Fibroblast of skin of left quadriceps (primary cell): Measurements from ENCODE around the gene TMPRSS15.
"Not testable (repeated sequence)": the region's sequence is repeated elsewhere in the genome, so short reads cannot be mapped to it uniquely, and the experiment has no call there.

ENCODE experiments used
- DNase-seq, 2 experiments: peaks; one replicate each; pipeline ENCODE4 v3.0.0-alpha.2; 2013; ENCODE audit warnings: low read depth in 2 of 2

Gene TMPRSS15

DNA sequence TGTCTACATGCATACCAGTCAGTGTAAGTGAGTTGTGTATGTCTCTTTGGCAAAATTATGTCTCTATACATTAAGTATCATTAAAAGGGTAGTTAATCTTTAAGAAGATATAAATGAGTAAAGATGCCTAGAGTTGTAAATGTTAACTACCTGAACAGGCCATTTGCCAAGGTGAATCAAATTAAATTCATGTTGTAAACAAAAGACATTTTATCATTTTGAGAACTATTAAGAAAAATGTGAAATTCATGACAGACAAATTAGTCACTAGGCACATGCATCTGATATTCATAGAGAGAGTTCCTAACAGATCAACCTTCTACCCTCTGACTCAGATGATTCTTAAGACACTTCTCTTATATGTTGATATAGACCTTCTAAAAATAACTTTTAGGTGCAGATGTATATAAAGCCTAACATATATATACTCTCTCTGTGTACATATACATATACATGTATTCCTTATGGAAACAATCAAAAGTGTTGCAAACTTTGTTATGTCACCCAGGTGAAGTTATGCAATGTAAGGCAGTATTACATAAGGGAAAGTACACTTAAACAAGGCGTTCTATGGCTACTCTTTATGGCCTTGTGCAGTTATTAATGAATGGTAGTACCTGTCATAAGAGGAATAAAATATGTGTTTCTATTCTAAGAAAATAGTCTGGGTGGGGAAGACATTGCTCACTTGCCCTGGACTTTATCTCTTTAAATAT is at the start of gene TMPRSS15:
Gene TMPRSS15, minus strand, starts transcription at position 51 of the 716 bp plus-strand sequence. CDS start 163 bp downstream, outside the sequence.
- DNase-seq, result no peak

DNA sequence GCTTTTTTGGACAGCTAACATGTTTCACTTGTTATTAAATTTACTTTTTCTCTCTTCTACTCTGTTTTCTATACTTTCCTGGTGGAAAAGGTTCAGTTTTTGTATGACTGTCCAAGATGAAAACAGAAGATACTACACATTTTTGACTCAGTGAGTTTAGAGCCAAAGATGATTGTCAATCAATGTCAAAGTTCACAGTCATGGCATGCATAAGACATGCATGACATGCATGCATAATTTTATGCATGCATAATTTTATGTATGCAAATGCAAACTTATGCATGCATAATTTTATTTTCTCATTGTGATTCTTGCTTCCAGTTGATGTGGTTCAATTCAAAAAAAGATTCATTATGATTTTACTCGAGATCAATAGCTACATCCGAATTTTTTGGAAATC is 48.1 kb upstream of the TMPRSS15 start:
- no peak for DNase-seq

DNA sequence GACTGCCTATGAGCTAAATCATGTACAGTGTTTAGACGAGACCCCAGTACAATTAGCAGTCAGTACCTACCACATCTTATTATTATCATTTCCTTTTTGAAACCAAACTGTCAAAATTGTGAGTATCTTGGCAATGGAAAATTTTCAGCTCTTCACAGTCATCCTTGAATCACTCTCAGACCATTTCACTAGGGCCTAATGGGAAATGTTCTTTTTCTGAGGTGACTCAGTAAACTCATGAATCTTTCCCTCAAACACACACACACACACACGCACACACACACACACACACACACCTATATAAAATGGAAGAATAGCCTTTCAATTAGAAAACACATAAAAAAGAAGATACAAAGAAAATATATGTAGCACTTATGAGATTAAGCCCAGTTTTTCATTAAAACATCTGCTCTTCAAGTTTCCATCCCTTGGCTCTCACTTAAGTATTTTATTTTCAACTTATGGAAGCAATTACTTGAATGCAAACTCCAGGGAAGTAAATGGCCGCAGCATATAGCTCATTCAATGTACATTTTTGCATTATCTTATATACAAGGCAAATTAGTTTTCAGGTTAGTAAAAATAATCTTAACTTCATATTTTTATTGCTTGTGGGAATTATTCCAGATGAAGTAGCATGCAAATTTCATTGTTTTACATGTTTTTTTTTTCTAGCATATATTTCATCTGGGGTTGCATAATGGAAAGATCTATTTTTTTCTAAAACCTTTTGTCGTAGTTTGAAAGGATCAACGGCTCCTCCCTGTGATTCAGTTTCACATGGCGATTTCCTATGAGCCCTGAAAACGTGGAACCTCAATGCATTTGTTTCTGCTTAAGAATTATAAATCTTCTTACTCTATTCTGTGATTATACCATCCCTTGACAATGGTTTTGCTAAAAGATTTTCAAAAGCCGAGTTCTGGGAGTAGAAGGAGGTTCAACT is 46.3 kb upstream of the TMPRSS15 start:
- peak; percentile 43 to 52 for DNase-seq

DNA sequence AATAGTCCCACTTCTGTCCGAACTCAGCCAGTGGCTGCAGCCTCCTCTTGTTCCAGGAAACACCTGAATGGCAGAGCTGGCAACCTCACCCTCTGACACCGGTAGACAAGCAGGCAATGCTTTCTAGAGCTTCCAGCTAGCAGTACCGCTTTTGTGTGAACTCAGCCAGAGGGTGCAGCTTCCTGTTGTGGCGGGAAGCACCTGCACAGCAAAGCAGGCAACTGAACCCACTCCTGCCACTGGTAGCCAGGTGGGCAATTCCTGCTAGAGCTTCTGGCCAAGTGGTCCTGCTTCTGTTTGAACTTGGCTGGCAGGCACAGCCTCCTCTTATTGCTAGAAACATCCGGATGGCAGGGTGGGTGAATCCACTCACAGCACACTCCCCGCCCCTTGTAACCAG is 40.1 kb upstream of the TMPRSS15 start:
- no peak for DNase-seq

DNA sequence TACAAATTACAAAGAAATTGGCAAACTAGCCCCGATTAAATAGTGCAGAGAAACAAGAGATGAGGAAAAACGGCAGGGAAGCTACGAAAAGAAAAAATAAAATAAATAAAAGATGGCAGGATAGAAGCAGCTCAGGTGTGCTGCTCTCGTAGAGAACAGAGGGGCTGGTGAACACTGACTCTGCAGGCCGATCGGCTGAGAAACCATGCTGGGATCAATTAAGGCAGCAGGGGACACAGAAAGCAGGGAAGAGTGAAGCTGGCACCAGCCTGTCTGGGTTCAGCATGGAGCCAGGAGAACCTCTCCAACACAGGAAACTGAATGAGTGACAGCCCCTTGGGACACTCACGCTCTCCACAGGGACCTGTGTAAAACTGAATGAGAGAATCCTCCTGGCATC is 39.5 kb upstream of the TMPRSS15 start:
- DNase-seq, result no peak

DNA sequence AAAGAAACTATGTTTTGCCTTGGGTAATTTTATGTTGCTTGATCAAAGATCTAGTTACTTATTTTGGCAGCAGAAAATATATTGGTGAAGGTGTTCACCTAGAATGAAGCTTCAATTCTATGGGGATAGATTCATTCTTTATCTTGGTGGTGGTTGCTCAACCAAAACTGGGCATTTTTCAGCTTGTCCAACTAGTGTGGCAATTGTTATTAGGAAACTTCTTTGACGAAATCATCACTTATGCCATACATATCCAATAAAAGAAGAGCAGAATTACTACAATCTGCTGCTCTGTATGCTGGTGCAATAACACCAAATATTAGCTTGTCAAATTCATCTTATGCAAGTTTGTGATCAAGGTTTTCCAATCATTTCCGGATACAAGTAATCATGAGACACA is 26.8 kb upstream of the TMPRSS15 start:
- no peak for DNase-seq

DNA sequence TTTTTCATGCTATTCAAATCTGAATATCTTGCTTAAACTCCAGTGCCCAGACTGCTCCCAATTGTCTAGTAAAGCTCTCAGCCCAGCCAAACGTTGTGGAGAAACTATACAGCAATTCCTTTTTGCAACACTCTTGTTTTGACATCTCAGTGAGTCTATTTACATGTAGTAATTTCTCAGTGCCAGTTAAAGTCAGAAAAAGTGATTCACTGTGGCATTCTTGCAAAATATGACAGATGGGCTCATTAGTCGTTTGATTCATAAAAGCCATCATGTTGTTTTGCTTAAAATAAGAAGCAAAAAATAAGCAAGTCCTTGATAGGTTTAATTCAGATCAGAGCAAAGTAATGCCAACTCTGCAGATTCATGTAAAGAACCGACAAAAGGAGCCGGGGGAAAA is 20.7 kb upstream of the TMPRSS15 start:
- no peak for DNase-seq

DNA sequence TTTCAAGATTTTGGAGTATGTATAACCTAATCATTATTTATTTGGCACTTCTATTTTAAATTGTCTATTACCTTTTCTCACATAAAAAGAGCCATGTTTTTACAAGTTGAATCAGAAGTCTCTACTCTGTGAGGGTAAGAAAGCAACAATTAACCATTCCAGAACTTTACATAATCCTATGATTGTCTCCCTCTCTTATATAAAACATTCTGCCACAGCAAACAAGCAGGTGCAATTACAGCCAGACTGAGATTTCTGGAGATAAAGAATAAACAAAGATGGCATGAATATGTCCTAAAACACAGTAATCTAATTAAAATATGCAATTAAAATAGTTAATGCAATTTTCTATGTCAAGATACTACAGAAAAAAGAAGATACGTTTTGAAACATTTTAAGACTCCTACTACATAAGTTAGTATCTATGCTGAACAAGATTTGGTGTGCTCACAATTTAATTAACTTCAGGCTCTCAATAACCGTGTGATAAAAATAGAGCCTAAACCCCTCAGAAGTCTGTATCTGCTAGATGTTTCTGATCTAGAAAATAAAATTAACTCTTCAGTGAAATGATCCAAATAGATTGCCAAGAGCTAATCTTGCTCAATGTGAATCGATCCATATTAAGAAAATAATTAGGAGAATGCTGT is 13.7 kb upstream of the TMPRSS15 start:
- no peak for DNase-seq

DNA sequence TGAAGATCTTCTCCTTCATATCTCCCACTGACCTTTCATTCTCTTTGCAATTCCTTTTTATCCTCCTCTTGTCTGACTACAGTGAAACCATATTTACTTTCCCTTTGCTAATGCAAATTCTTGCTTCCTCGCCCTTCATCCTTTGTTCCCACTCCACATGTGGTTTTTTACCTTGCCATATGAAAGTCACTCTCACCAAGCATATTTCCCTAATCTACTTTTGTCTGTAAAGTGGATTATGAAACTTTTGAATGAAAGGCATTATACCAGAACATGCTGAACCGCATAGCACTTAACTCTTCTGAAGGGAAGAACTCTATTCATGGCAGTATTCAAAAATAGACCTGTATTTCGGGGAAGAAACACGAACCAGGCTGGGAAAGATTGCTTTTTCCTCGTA is 8.0 kb upstream of the TMPRSS15 start:
- DNase-seq, result no peak

DNA sequence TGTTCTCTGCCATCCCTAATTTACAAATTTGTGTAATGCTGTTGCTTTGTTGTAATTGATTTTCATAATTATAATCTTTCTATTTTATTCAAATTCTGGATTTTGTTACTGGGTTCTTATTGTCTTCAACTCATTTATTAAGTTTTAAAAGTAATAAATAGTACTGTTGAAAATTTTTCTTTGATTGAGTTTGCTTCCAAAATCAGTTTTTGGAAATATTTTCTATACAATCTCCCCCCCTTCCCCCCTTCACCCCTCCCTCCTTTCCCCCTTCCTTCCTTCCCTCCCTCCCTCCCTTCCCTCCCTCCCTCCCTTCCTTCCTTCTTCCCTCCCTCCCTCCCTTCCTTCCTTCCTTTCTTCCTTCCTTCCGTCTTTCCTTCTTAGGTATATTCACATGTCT is 6.0 kb upstream of the TMPRSS15 start:
- no peak for DNase-seq

DNA sequence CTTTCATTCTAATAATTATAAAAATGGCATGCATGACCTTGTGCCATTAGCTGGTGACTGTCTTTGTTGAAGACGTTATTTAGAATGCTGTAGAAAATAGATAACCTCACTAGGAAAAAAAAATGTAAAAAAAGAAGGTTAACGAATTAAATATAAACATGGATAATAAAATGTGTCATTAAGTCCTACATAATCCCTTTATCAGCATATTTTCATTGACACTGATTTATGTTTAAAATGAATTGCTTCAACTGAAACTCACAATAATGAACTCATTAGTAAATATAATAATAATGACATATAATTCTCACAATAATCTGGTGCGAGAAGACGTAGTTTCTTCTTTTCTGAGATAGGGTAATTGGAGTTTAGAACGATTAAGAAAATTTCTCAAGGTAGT is 4.7 kb downstream of the TMPRSS15 start:
- no peak for DNase-seq

DNA sequence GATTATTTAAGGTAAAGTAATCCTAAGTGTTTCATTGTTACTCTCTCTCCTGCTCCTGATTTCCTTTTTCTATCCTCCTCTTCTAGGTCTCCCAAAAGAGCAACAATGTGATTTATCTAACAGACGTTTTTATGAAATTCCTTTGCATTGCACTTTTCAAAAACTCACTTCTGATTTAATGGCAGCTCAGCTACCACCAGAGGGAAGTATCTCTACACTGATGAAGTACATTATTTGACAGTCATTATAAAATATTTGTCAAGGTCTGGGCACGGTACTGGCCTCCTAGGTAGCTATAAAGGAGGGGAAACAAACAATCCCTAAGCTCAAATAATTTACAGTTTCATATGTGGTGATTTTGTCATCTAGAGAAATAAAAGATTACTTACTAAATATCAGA is 15.6 kb downstream of the TMPRSS15 start:
- no peak for DNase-seq

DNA sequence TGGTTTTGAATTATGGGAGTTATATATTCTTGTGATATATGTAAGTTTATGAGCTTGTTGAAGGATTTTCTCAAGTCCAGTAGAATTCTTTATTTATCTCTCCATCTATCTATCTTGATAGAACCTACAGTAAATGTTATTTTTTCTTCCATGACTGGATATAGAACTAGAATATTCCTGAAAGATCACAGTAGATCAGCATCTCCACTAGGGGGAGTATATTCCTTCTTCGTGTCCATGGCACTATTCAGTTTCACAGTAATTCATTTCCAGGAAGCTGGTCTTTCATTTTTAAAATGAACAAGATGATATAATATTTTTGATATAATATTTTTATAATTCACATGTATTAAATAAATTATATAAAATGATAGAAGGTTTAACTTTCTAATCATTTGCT is 18.8 kb downstream of the TMPRSS15 start:
- DNase-seq, result no peak

DNA sequence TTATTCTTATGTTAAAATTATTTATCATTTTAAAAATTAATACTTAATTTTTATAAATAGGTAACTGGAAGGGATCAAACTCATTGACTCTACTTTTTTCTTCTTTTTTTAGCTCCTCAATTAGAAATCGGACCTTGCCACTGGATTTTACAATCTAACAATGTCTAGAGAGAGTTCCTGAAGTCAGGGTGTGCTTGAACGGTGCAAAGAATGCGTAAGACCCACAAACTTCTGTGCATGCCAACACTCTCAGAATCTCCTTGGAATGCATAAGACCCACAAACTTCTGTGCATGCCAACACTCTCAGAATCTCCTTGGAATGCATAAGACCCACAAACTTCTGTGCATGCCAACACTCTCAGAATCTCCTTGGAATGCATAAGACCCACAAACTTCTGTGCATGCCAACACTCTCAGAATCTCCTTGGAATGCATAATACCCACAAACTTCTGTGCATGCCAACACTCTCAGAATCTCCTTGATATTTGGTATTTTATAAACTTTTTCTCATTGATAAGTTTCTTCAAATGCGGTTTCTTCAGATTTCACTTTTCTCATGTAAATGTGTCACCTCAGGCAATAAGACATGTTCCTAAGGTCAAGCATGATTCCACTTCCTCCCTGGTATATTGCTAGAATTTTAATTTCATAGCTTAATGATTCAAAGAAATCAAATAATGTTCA is 20.5 kb downstream of the TMPRSS15 start:
- not testable (repeated sequence) for DNase-seq

DNA sequence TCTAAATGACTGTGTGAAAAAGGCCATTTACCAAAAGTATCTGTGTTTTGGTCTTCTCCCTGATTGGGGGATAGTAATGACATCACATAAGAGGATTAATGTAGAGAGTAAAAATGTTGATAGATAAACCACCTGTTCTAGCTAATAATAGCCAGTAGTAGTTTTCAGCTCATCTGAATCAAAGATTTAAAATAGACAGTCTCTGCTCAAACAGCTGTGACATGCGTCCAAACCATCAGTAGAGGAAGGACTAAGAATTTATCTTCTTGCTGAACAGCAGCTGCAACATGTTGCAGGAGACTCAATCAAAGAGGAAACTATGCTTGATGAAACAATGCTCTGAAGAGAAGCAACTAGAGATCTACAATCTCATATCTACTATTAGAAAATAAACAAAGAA is 21.4 kb downstream of the TMPRSS15 start:
- no peak for DNase-seq

DNA sequence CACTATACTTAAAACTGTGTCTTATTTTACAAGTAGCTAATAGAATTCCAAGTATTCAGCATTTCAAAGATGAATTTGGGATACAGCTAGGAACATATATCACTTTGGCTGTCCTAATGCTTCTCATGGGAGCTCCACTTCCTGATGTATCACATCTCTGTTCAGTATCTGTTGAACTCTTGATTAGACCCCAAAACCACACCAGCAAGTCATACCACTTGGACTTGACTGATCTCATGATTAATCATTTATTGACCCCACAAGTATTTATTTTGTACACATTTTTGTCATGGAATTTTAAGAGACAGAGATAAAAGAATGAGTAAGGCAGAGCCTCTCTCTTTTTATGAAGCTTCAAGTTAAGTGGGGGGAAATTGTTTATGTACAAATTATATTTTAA is 30.0 kb downstream of the TMPRSS15 start:
- DNase-seq, result peak; percentile 67 to 69

DNA sequence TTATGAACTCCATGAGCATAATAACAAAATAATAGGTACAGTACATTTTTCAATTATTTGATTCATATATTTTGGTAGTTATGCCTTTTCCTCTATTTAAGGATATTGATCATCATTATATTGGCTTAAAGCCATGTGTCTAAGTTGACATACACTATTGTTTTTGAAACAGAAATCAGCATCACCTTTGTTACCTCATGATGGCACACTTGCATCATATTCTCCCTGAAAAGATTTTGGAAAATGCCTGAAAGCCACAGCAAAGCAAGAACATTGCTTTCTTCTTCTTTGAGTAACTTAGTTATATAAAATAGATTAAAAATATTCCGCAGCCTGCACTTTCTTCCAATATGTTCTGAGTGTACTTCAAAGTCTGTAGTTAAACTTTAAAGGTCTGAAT is 33.3 kb downstream of the TMPRSS15 start:
- DNase-seq, result no peak

DNA sequence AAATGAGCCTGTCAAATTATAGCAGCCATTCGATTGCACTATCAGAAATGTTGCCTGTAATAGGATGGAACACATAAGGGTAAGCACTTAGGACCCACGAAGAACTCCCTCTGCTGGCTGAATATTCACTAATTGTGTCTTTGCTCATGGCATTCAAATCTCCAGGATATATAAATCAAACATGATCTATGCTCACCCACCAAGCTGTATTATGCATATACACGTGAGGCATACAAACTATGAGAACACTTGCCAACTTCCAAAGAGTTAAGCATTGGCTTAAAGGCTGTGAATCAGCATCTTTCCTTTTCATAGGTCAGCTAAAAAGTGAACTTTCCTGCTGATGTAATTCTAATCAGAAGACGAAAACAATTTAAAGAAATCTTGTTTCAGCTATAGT is 34.5 kb downstream of the TMPRSS15 start:
- DNase-seq, result peak; percentile 23 to 29

DNA sequence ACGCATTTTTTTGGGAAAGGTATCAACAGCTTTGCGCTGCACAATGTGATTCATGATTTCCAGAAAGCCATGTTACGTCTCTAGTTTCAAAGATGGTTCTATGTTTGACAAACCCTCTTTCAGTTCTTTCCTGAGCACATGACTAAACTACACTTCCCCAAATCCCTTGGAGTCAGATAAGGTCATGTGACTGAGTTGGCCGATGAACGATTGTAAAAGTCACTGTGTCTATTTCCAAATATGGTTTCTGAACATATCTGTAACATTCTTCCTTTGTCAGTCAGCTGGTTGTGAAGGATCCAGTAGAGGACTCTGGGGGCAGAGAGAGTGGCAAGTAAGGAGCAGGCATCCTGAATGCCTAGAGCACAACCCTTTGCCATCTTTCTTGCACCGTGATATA is 35.4 kb downstream of the TMPRSS15 start:
- DNase-seq, result no peak

DNA sequence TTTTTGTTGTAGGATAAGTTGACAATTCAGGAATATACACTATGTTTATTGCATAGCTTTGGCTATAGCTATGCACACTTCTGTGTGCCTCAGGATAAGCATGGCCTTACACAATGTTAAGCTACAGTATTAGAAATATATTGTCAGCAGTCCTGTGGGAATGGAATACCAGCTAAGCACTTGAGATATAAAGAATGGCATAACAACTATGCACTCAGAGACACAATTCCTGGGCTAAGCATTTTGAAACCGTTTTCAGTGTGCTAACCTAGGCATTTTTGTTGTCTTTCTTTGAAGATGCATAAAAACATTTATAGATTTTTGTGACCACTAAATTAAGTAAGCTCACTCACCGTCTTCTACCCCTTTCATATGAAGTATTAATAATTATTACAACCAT is 46.8 kb downstream of the TMPRSS15 start:
- DNase-seq, result no peak

DNA sequence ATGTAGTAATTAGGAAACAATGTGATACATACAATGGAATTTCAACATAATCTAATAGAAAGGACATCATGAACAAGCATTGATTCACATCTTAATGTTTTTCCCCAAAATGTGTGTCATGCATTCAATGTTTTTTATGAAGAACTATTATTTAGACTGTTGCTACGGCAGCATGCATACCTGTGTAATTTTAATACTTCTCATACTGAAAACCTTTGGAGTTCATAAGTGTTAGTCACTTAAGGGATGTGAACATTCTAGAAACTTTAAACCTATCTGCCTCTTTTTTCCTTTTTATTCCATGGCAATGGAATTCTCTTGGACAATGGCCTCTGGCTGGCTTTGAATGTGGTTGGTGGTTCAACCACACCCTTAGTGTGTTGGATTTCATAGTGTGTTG is 48.6 kb downstream of the TMPRSS15 start:
- no peak for DNase-seq

DNA sequence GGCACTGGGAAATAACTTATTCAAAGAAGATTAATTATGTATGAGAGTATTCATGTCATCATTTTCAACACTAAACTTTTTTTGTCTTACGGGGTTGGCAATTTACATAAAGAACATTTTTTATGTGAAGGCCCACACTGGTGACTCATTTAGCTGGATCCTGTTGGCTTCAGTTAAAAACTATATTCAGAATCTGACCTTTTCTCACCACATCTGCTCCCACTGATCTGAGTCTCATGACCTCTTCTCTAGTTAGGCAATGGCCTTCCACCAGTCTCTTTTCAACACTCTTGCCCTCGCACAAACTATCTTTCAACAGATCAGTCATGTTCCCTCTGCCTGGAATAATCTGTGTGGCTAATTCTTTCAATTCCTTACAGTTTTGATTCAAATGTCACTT is 53.4 kb downstream of the TMPRSS15 start:
- peak; percentile 42 to 47 for DNase-seq
